Fibroblast of villous mesenchyme (primary cell): ENCODE data around the gene KCTD3. TPM values are rescaled to one million over a fixed set of nuclear protein-coding genes. Genes with fewer than 3 reads are reported as not detected.

Experiments
- DNase-seq: peaks from one replicate; pipeline ENCODE4 v3.0.0-alpha.2; 2010; ENCODE audit warnings: low read depth
- H3K4me3 ChIP-seq: 2 replicates; pipeline ENCODE4 v1.5.1; 2011; ENCODE audit warnings: low read depth, mild to moderate bottlenecking, low read length
- CTCF ChIP-seq: IDR thresholded peaks from 2 replicates; pipeline ENCODE4 v1.5.1; 2012; ENCODE audit warnings: low read depth, mild to moderate bottlenecking, low read length; ENCODE audit not compliant: insufficient read depth
- total RNA-seq: library from RNA; depleted of rRNA; stranded (reverse); fragments of >200 nt; gene quantifications from 2 replicates; pipeline ENCODE4 v1.2.3, GENCODE V29; 2012

Gene KCTD3
- total RNA-seq, 1 donor: 60.9 TPM

- DNase-seq: no peak
These were observed 23.8 kb downstream of the KCTD3 start for GRCh38 chr1:215590779-215591491.

GRCh38 chr1:215594640-215595039 is 27.5 kb downstream of the KCTD3 start:
- no peak for DNase-seq
- H3K4me3 ChIP-seq: no peak overlapping the region
- no peak for TF ChIP-seq CTCF

More at GRCh38 chr1:215590779-215591491, 23.8 kb downstream of the KCTD3 start:
- no peak overlapping the region for H3K4me3 ChIP-seq
- no peak for TF ChIP-seq CTCF

- no peak for DNase-seq
- TF ChIP-seq CTCF: no peak
- H3K4me3 ChIP-seq: no peak overlapping the region
These were observed 28.1 kb downstream of the KCTD3 start for GRCh38 chr1:215595231-215595630.

- no peak overlapping the region for H3K4me3 ChIP-seq
- TF ChIP-seq CTCF: no peak
- DNase-seq: no peak
These were observed 30.9 kb downstream of the KCTD3 start for GRCh38 chr1:215597961-215598360.

GRCh38 chr1:215599418-215600074 is 32.4 kb downstream of the KCTD3 start:
- no peak overlapping the region for H3K4me3 ChIP-seq
- peak; percentile 61 for DNase-seq
- no peak for TF ChIP-seq CTCF

- no peak for TF ChIP-seq CTCF
- no peak overlapping the region for H3K4me3 ChIP-seq
- no peak for DNase-seq
These were observed 33.2 kb downstream of the KCTD3 start for GRCh38 chr1:215600258-215600792.
